GM12801 (cell line): ENCODE measurements around the gene GMPR.

ENCODE experiments used
- TF ChIP-seq, protein P1 (sequence below): IDR thresholded peaks from one replicate; pipeline ENCODE4 v1.5.1; 2011; ENCODE audit warnings: control low read depth; ENCODE audit not compliant: insufficient read length; ENCODE audit errors: extremely low read depth

GMPR gene

GRCh38 chr6:16320533-16321340 is 82.3 kb downstream of the GMPR start:
- TF ChIP-seq, protein P1, sequence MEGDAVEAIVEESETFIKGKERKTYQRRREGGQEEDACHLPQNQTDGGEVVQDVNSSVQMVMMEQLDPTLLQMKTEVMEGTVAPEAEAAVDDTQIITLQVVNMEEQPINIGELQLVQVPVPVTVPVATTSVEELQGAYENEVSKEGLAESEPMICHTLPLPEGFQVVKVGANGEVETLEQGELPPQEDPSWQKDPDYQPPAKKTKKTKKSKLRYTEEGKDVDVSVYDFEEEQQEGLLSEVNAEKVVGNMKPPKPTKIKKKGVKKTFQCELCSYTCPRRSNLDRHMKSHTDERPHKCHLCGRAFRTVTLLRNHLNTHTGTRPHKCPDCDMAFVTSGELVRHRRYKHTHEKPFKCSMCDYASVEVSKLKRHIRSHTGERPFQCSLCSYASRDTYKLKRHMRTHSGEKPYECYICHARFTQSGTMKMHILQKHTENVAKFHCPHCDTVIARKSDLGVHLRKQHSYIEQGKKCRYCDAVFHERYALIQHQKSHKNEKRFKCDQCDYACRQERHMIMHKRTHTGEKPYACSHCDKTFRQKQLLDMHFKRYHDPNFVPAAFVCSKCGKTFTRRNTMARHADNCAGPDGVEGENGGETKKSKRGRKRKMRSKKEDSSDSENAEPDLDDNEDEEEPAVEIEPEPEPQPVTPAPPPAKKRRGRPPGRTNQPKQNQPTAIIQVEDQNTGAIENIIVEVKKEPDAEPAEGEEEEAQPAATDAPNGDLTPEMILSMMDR: no peak

GRCh38 chr6:16321341-16321710 is 82.9 kb downstream of the GMPR start:
- TF ChIP-seq, protein P1: no peak

- TF ChIP-seq, protein P1: no peak
Measured at GRCh38 chr6:16321826-16322225, 83.4 kb downstream of the GMPR start.

GRCh38 chr6:16322666-16323312 is 84.4 kb downstream of the GMPR start:
- TF ChIP-seq, protein P1: no peak

GRCh38 chr6:16324184-16324583 is 85.8 kb downstream of the GMPR start:
- TF ChIP-seq, protein P1: no peak

DNA sequence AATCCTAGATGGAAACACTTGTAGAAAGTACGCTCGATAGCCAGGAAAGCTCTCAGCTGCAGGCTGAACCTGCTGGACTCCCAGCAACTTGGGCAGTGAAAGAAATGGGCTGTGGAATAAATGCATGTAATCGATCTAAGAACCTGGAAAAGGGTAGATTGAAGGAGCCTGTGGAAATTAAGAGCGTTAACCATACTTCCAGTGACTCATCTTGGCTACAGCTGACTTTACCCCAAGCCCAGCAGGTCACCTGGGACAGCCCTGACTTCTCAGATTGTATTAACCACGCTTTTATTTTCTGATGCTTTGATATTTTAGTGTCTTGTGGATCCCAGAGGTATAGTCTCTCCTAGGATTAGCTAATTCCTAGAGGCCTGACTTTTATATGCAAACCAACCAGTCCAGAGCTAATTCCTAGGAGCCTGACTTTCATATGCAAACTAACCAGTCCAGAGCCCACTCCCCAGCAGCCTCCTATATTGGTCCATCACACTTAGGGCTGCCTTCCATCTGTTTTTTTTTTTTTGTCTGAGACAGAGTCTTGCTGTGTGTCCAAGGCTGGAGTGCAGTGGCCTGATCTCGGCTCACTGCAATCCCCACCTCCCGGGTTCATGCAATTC is 86.3 kb downstream of the GMPR start:
- TF ChIP-seq, protein P1: no peak

GRCh38 chr6:16326531-16326930 is 88.1 kb downstream of the GMPR start:
- TF ChIP-seq, protein P1: no peak
